IMR-90 (cell line): Measurements from ENCODE around the gene NOP16.

Experiments used
- CEBPB ChIP-seq: IDR thresholded peaks from 2 replicates; pipeline ENCODE4 v1.6.1; 2012; ENCODE audit warnings: low read depth, low read length, improper control_type of control experiment
- POLR2A ChIP-seq: IDR thresholded peaks from 2 replicates; pipeline ENCODE4 v1.6.1; 2012; ENCODE audit warnings: mild to moderate bottlenecking, low read depth, low read length
- SMC3 ChIP-seq: fragments of 150-350 bp; IDR thresholded peaks from 2 replicates; pipeline ENCODE4 v1.6.1; 2016; ENCODE audit warnings: low read depth, mild to moderate bottlenecking, antibody characterized with exemption, low read length, moderate library complexity
- USF2 ChIP-seq: fragments of 150-350 bp; IDR thresholded peaks from 2 replicates; pipeline ENCODE4 v1.6.1; 2017; ENCODE audit warnings: mild to moderate bottlenecking, antibody characterized with exemption, low read length, low read depth
- TF ChIP-seq, protein P1 (sequence below): conservative IDR thresholded peaks from 2 replicates; pipeline ENCODE4 v1.5.1; 2012; ENCODE audit warnings: mild to moderate bottlenecking, low read depth, low read length, improper control_type of control experiment

GRCh38 chr5:176400382-176401156 lies 12.2 kb upstream of the NOP16 start:
- TF ChIP-seq, protein P1, sequence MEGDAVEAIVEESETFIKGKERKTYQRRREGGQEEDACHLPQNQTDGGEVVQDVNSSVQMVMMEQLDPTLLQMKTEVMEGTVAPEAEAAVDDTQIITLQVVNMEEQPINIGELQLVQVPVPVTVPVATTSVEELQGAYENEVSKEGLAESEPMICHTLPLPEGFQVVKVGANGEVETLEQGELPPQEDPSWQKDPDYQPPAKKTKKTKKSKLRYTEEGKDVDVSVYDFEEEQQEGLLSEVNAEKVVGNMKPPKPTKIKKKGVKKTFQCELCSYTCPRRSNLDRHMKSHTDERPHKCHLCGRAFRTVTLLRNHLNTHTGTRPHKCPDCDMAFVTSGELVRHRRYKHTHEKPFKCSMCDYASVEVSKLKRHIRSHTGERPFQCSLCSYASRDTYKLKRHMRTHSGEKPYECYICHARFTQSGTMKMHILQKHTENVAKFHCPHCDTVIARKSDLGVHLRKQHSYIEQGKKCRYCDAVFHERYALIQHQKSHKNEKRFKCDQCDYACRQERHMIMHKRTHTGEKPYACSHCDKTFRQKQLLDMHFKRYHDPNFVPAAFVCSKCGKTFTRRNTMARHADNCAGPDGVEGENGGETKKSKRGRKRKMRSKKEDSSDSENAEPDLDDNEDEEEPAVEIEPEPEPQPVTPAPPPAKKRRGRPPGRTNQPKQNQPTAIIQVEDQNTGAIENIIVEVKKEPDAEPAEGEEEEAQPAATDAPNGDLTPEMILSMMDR = no peak
- TF ChIP-seq POLR2A (no peak), SMC3 (no peak), CEBPB (no peak), USF2 (no peak)
